ENCODE measurements around the gene FCN3. TPM values are rescaled to one million over a fixed set of nuclear protein-coding genes. Genes with fewer than 3 reads are reported as not detected.

FCN3 gene
- total and polyA plus RNA-seq, 2 of the 4 experiments (the other 2 are of a cell fraction) = not detected

GRCh38 chr1:27355683-27356082 is 18.9 kb downstream of the FCN3 start:
- Histone ChIP-seq H3K27me3 (ENCODE audit: control insufficient read depth, insufficient read depth, low read length) (no peaks in the 10 kb centered on the region), H3K56ac (ENCODE audit: extremely low read depth, insufficient read depth, low read length) (no peak overlapping the region), H3K4me1 (ENCODE audit: control insufficient read depth, insufficient read depth, low read length) (no peaks in the 10 kb centered on the region), H3K23ac (ENCODE audit: low read depth, low read length) (no peak overlapping the region), H3K9me3 (ENCODE audit: control insufficient read depth, insufficient read depth, low read length) (no peaks in the 10 kb centered on the region), H4K5ac (ENCODE audit: low read depth, low read length) (no peak overlapping the region), H2BK120ac (ENCODE audit: low read depth, low read length) (no peak overlapping the region), H2AFZ (replicated peaks; ENCODE audit: low read length, poor library complexity) (no peak overlapping the region), H4K91ac (ENCODE audit: insufficient read depth, low read depth, low read length) (no peak overlapping the region), H2AK5ac (ENCODE audit: low read depth, low read length) (no peak overlapping the region), H3K18ac (ENCODE audit: low read depth, low read length) (no peak overlapping the region), H3K36me3 (ENCODE audit: control insufficient read depth, insufficient read depth, low read length) (peaks cover 32% of the 10 kb centered on the region), H2BK20ac (ENCODE audit: low read depth, low read length) (no peak overlapping the region), H2BK15ac (ENCODE audit: low read depth, low read length) (no peak overlapping the region), H3K9ac (ENCODE audit: low read depth, low read length) (no peak overlapping the region), H3K4me2 (ENCODE audit: low read depth, low read length) (no peak overlapping the region), H3K14ac (replicated peaks; ENCODE audit: low read depth, low read length) (no peak overlapping the region), H2BK5ac (ENCODE audit: low read depth, low read length, poor library complexity, severe bottlenecking) (no peak overlapping the region), H3K79me1 (ENCODE audit: low read depth in 1 of 2, low read length in 2 of 2) (no peaks in the 10 kb centered on the region), H4K20me1 (ENCODE audit: insufficient read depth, low read length) (no peaks in the 10 kb centered on the region), H2AK9ac (replicated peaks; ENCODE audit: low read depth, low read length, poor library complexity) (no peak overlapping the region), H3K9me1 (ENCODE audit: insufficient read depth, low read length) (no peaks in the 10 kb centered on the region), H4K8ac (ENCODE audit: low read depth in 2 of 2, low read length in 2 of 2) (no peak overlapping the region), H3K4me3 (ENCODE audit: insufficient read depth, low read depth, low read length) (no peak overlapping the region), H3K27ac (ENCODE audit: insufficient read depth, low read length) (no peak overlapping the region), H3K4ac (ENCODE audit: low read depth, low read length) (no peak overlapping the region)
- in situ Hi-C loops (cut with MboI; ENCODE audit: low sequenced_read_pairs) (no loop called here), intact Hi-C loops (cut with micrococcal nuclease) (no loop called here), dilution Hi-C loops (cut with HindIII; ENCODE audit: low sequenced_read_pairs, unreplicated experiment) (no loop called here)
- no TSS peak for BruUV-seq (replicated peaks)
- no peak for DNase-seq
- ChIA-PET CTCF (no interaction called here), POLR2A (ENCODE audit: unreplicated experiment) (no interaction called here)
- WGBS, 2 experiments (ENCODE audit: extremely low coverage in 2 of 2, insufficient read length in 1 of 2) = 100% methylated on average over 1 of the region's 5 CpGs; no CpG with 5 or more reads in 1 of the 2 experiments
- TF ChIP-seq ELK1 (IDR thresholded peaks at IDR 0.05; ENCODE audit: borderline replicate concordance, low read depth, low read length) (no peak), CEBPB (IDR thresholded peaks at IDR 0.05; ENCODE audit: low read depth, low read length) (no peak), FOS (IDR thresholded peaks at IDR 0.05; ENCODE audit: low read depth, low read length) (no peak)
- no peak for ATAC-seq (ENCODE audit: low read depth)
